ENCODE results near the gene SMARCA2.

The SMARCA2 gene

GRCh38 chr9:2228641-2229040 is 213.5 kb downstream of the SMARCA2 start:
- H3K9me3 ChIP-seq (replicated peaks; ENCODE audit: insufficient read depth, low read length): no peaks in the 10 kb centered on the region
- H3K36me3 ChIP-seq (replicated peaks; ENCODE audit: insufficient read depth, low read length): no peaks in the 10 kb centered on the region
- H3F3A ChIP-seq (ENCODE audit: insufficient read depth, low read length): 0 out of 2 replicates have a peak, but pooled peaks cover 12% of the 10 kb centered on the region
- H2AFZ ChIP-seq (ENCODE audit: low read length): peak overlapping the region; percentile 36
- no peak overlapping the region for H3K4me3 ChIP-seq (ENCODE audit: low read length)
- no peaks in the 10 kb centered on the region for H3K79me2 ChIP-seq (ENCODE audit: low read length)
- no peaks in the 10 kb centered on the region for H3K27me3 ChIP-seq (replicated peaks; ENCODE audit: insufficient read depth, low read length)
- no peak for DNase-seq
- H3K9me2 ChIP-seq (replicated peaks; ENCODE audit: insufficient read depth, low read length): no peaks in the 10 kb centered on the region
- H3K4me1 ChIP-seq (ENCODE audit: low read length): peaks cover 25% of the 10 kb centered on the region
- H3K27ac ChIP-seq (ENCODE audit: low read length): peak overlapping the region; percentile 83; the same call in 1 of the 2 replicates
- TF ChIP-seq EZH2phosphoT487 (IDR thresholded peaks at IDR 0.05; ENCODE audit: low read length) (no peak), EZH2 (optimal IDR thresholded peaks at IDR 0.05; ENCODE audit: low read depth, low read length) (no peak)
- TF ChIP-seq, protein P1, sequence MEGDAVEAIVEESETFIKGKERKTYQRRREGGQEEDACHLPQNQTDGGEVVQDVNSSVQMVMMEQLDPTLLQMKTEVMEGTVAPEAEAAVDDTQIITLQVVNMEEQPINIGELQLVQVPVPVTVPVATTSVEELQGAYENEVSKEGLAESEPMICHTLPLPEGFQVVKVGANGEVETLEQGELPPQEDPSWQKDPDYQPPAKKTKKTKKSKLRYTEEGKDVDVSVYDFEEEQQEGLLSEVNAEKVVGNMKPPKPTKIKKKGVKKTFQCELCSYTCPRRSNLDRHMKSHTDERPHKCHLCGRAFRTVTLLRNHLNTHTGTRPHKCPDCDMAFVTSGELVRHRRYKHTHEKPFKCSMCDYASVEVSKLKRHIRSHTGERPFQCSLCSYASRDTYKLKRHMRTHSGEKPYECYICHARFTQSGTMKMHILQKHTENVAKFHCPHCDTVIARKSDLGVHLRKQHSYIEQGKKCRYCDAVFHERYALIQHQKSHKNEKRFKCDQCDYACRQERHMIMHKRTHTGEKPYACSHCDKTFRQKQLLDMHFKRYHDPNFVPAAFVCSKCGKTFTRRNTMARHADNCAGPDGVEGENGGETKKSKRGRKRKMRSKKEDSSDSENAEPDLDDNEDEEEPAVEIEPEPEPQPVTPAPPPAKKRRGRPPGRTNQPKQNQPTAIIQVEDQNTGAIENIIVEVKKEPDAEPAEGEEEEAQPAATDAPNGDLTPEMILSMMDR (IDR thresholded peaks at IDR 0.05; ENCODE audit: low read length): no peak
- H3K9ac ChIP-seq (ENCODE audit: low read length): peak overlapping the region; percentile 25; the same call in 1 of the 2 replicates
- no peaks in the 10 kb centered on the region for H4K20me1 ChIP-seq (ENCODE audit: insufficient read depth, low read length)
- peak overlapping the region; percentile 68; the same call in 1 of the 2 replicates for H3K4me2 ChIP-seq (ENCODE audit: low read depth, low read length)

DNA sequence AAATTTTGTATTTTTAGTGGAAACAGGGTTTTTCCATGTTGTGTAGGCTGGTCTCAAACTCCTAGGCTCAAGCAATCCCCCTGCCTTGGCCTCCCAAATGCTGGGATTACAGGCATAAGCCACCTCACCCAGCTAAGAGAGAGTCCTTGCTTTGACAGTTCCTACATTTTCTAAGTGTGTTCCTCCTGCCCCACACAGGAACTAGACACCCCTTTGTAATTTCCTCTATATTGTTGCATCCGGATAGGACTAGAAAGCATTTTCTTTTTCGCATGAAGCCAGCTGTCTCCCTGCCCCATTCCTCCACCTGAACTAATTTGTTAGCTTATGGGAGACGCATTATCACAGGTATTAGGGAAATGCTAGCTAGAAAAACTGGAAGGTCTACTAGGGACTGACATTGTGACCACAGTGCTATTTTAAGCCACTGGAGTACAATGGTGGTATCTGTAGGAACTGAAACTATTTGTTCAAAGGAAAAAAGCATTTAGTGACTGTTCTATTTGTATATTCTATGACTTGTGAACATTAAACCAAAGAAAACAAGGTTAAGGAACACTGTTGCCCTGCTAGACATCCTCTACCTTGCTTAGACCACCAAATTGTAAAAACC is 214.1 kb downstream of the SMARCA2 start:
- TF ChIP-seq EZH2 (optimal IDR thresholded peaks at IDR 0.05; ENCODE audit: low read depth, low read length) (no peak), EZH2phosphoT487 (IDR thresholded peaks at IDR 0.05; ENCODE audit: low read length) (no peak)
- TF ChIP-seq, protein P1 (IDR thresholded peaks at IDR 0.05; ENCODE audit: low read length): no peak
- H3K9me3 ChIP-seq (replicated peaks; ENCODE audit: insufficient read depth, low read length): no peaks in the 10 kb centered on the region
- peak; percentile 67 for DNase-seq
- peak overlapping the region; percentile 25; the same call in 1 of the 2 replicates for H3K9ac ChIP-seq (ENCODE audit: low read length)
- peak overlapping the region; percentile 68 for H3K4me2 ChIP-seq (ENCODE audit: low read depth, low read length)
- peaks cover 25% of the 10 kb centered on the region for H3K4me1 ChIP-seq (ENCODE audit: low read length)
- H3K79me2 ChIP-seq (ENCODE audit: low read length): no peaks in the 10 kb centered on the region
- H3K36me3 ChIP-seq (replicated peaks; ENCODE audit: insufficient read depth, low read length): no peaks in the 10 kb centered on the region
- 0 out of 2 replicates have a peak, but pooled peaks cover 12% of the 10 kb centered on the region for H3F3A ChIP-seq (ENCODE audit: insufficient read depth, low read length)
- no peaks in the 10 kb centered on the region for H3K9me2 ChIP-seq (replicated peaks; ENCODE audit: insufficient read depth, low read length)
- H2AFZ ChIP-seq (ENCODE audit: low read length): peak overlapping the region; percentile 36
- peak overlapping the region; percentile 3 for H3K4me3 ChIP-seq (ENCODE audit: low read length)
- H4K20me1 ChIP-seq (ENCODE audit: insufficient read depth, low read length): no peaks in the 10 kb centered on the region
- H3K27ac ChIP-seq (ENCODE audit: low read length): peak overlapping the region; percentile 83; the same call in 1 of the 2 replicates
- H3K27me3 ChIP-seq (replicated peaks; ENCODE audit: insufficient read depth, low read length): no peaks in the 10 kb centered on the region

DNA sequence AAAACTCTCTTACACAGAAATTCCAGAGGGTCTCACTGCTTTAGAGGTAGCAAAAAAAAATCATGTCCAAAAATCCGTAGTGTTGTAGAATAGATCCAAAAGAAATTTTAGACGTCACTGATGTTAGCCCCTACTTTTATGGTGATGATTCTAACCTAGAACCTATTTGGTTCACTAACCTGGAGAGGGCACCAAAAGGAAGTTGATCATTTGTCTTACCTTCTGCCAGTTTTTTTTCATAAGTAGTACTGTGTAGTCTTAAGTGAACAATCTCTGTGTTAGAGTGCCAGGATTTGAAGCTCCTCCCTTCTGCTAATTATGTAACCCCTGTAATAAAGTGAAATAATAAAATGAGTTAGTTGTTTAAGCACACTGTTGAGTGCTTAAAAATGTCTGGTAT is 215.2 kb downstream of the SMARCA2 start:
- Histone ChIP-seq H3K36me3 (replicated peaks; ENCODE audit: insufficient read depth, low read length) (no peaks in the 10 kb centered on the region), H3K27me3 (replicated peaks; ENCODE audit: insufficient read depth, low read length) (no peaks in the 10 kb centered on the region), H3K9me2 (replicated peaks; ENCODE audit: insufficient read depth, low read length) (no peaks in the 10 kb centered on the region), H3K9ac (ENCODE audit: low read length) (no peak overlapping the region), H2AFZ (ENCODE audit: low read length) (no peak overlapping the region), H3K27ac (ENCODE audit: low read length) (no peak overlapping the region; the same call in 1 of the 2 replicates), H3K9me3 (replicated peaks; ENCODE audit: insufficient read depth, low read length) (no peaks in the 10 kb centered on the region), H4K20me1 (ENCODE audit: insufficient read depth, low read length) (no peaks in the 10 kb centered on the region), H3K4me3 (ENCODE audit: low read length) (no peak overlapping the region), H3K4me2 (ENCODE audit: low read depth, low read length) (peak overlapping the region; percentile 68; the same call in 1 of the 2 replicates), H3K79me2 (ENCODE audit: low read length) (no peaks in the 10 kb centered on the region), H3F3A (ENCODE audit: insufficient read depth, low read length) (0 out of 2 replicates have a peak, but pooled peaks cover 12% of the 10 kb centered on the region), H3K4me1 (ENCODE audit: low read length) (peaks cover 25% of the 10 kb centered on the region)
- DNase-seq: peak; percentile 33
- TF ChIP-seq EZH2phosphoT487 (IDR thresholded peaks at IDR 0.05; ENCODE audit: low read length) (no peak), EZH2 (optimal IDR thresholded peaks at IDR 0.05; ENCODE audit: low read depth, low read length) (no peak)
- TF ChIP-seq, protein P1 (IDR thresholded peaks at IDR 0.05; ENCODE audit: low read length): no peak; the same call in 1 of the 2 replicates

All from MM.1S (cell line).